IMR-90 (cell line): Measurements from ENCODE around the gene HHIPL1. TPM values are rescaled to one million over a fixed set of nuclear protein-coding genes. Genes with fewer than 3 reads are reported as not detected.

Experiments used
- ATAC-seq: fragments of 200-7000 bp; cut with Tn5 transposase; 2 replicates; pipeline ENCODE4 v1.9.1; 2020; ENCODE audit warnings: low read depth, mild to moderate bottlenecking, moderate library complexity
- BruUV-seq: library from RNA; stranded (reverse); fragments of 400-500 nt; replicated peaks from 2 replicates; lab custom pipeline; 2021; lab: Mats Ljungman, UMichigan
- CTCF ChIA-PET: fragments of 300-600 bp; formaldehyde crosslinking; extraction: SDS; loops from one replicate; lab custom pipeline; 2021; ENCODE audit warnings: antibody characterized with exemption; lab: Yijun Ruan, JAX
- POLR2A ChIA-PET: fragments of 300-600 bp; sonication (Branson Sonifier 250); formaldehyde crosslinking; loops from one replicate; lab custom pipeline; 2022; ENCODE audit warnings: antibody characterized with exemption; ENCODE audit not compliant: unreplicated experiment; lab: Charles Lee
- DNase-seq: peaks from one replicate; pipeline ENCODE4 v3.0.0; 2013
- H2AFZ ChIP-seq: replicated peaks from 2 replicates; pipeline ENCODE3; 2013; ENCODE audit warnings: low read length, mild to moderate bottlenecking; ENCODE audit not compliant: poor library complexity
- H2AK5ac ChIP-seq: 2 replicates; pipeline ENCODE4 v1.6.1; 2013; ENCODE audit warnings: low read depth, low read length, inconsistent platforms
- H2AK9ac ChIP-seq: replicated peaks from 2 replicates; pipeline ENCODE3; 2013; ENCODE audit warnings: mild to moderate bottlenecking, low read depth, low read length, moderate library complexity; ENCODE audit not compliant: poor library complexity
- H2BK120ac ChIP-seq: 2 replicates; pipeline ENCODE4 v1.6.1; 2013; ENCODE audit warnings: low read depth, low read length, inconsistent platforms
- H2BK15ac ChIP-seq: 3 replicates; pipeline ENCODE4 v1.6.1; 2013; ENCODE audit warnings: low read depth, low read length, inconsistent platforms
- H2BK20ac ChIP-seq: 2 replicates; pipeline ENCODE4 v1.6.1; 2013; ENCODE audit warnings: low read depth, mild to moderate bottlenecking, inconsistent platforms, low read length, moderate library complexity
- H2BK5ac ChIP-seq: 2 replicates; pipeline ENCODE4 v1.6.1; 2013; ENCODE audit warnings: mild to moderate bottlenecking, low read depth, low read length, inconsistent platforms; ENCODE audit not compliant: poor library complexity, severe bottlenecking
- H3K14ac ChIP-seq: replicated peaks from 2 replicates; pipeline ENCODE4 v1.6.1; 2013; ENCODE audit warnings: low read depth, low read length, inconsistent platforms
- H3K18ac ChIP-seq: 2 replicates; pipeline ENCODE4 v1.6.1; 2013; ENCODE audit warnings: low read depth, low read length, control low read depth
- H3K23ac ChIP-seq: 2 replicates; pipeline ENCODE4 v1.6.1; 2013; ENCODE audit warnings: low read depth, low read length, inconsistent platforms
- H3K27ac ChIP-seq: 2 replicates; pipeline ENCODE4 v1.5.1; 2013; ENCODE audit warnings: mild to moderate bottlenecking, control low read depth, low read length; ENCODE audit not compliant: insufficient read depth
- H3K27me3 ChIP-seq: 2 replicates; pipeline ENCODE4 v1.6.1; 2013; ENCODE audit warnings: low read length; ENCODE audit not compliant: control insufficient read depth, insufficient read depth
- H3K36me3 ChIP-seq: 2 replicates; pipeline ENCODE4 v1.6.1; 2013; ENCODE audit warnings: low read length, mixed read lengths; ENCODE audit not compliant: control insufficient read depth, insufficient read depth
- H3K4ac ChIP-seq: 2 replicates; pipeline ENCODE4 v1.6.1; 2013; ENCODE audit warnings: low read depth, low read length, inconsistent platforms
- H3K4me1 ChIP-seq: 2 replicates; pipeline ENCODE4 v1.6.1; 2013; ENCODE audit warnings: low read length, mixed read lengths; ENCODE audit not compliant: control insufficient read depth, insufficient read depth
- H3K4me2 ChIP-seq: 2 replicates; pipeline ENCODE4 v1.6.1; 2013; ENCODE audit warnings: low read depth, mild to moderate bottlenecking, control low read depth, low read length, moderate library complexity
- H3K4me3 ChIP-seq: 2 replicates; pipeline ENCODE4 v1.5.1; 2013; ENCODE audit warnings: low read depth, mild to moderate bottlenecking, control low read depth, low read length, moderate library complexity; ENCODE audit not compliant: insufficient read depth
- H3K56ac ChIP-seq: 2 replicates; pipeline ENCODE4 v1.6.1; 2013; ENCODE audit warnings: low read length, inconsistent platforms; ENCODE audit not compliant: insufficient read depth; ENCODE audit errors: extremely low read depth
- H3K79me1 ChIP-seq, 2 experiments: 2 replicates each; pipeline ENCODE4 v1.6.1; 2013; ENCODE audit warnings: low read length in 2 of 2, inconsistent platforms in 1 of 2, low read depth in 1 of 2
- H3K9ac ChIP-seq: 2 replicates; pipeline ENCODE4 v1.6.1; 2013; ENCODE audit warnings: low read depth, low read length, control low read depth
- H3K9me1 ChIP-seq: 2 replicates; pipeline ENCODE4 v1.6.1; 2013; ENCODE audit warnings: low read length, inconsistent platforms; ENCODE audit not compliant: insufficient read depth
- H3K9me3 ChIP-seq: 2 replicates; pipeline ENCODE4 v1.6.1; 2013; ENCODE audit warnings: low read length; ENCODE audit not compliant: control insufficient read depth, insufficient read depth
- H4K20me1 ChIP-seq: 2 replicates; pipeline ENCODE4 v1.6.1; 2013; ENCODE audit warnings: low read length, inconsistent platforms; ENCODE audit not compliant: insufficient read depth
- H4K5ac ChIP-seq: 2 replicates; pipeline ENCODE4 v1.6.1; 2013; ENCODE audit warnings: mild to moderate bottlenecking, low read depth, low read length, control low read depth
- H4K8ac ChIP-seq, 2 experiments: 2 replicates each; pipeline ENCODE4 v1.6.1; 2013; ENCODE audit warnings: low read depth in 2 of 2, low read length in 2 of 2, control low read depth in 1 of 2, inconsistent platforms in 1 of 2
- H4K91ac ChIP-seq: 2 replicates; pipeline ENCODE4 v1.6.1; 2013; ENCODE audit warnings: low read depth, low read length, inconsistent platforms; ENCODE audit not compliant: insufficient read depth
- BHLHE40 ChIP-seq: fragments of 150-350 bp; IDR thresholded peaks from 2 replicates; pipeline ENCODE4 v1.6.1; 2016; ENCODE audit warnings: mild to moderate bottlenecking, low read depth, low read length
- RAD21 ChIP-seq: IDR thresholded peaks from 2 replicates; pipeline ENCODE4 v1.6.1; 2012; ENCODE audit warnings: low read length, improper control_type of control experiment
- RCOR1 ChIP-seq: IDR thresholded peaks from 2 replicates; pipeline ENCODE4 v1.6.1; 2012; ENCODE audit warnings: mild to moderate bottlenecking, low read length, improper control_type of control experiment; ENCODE audit not compliant: insufficient replicate concordance
- RFX5 ChIP-seq: IDR thresholded peaks from 2 replicates; pipeline ENCODE4 v1.8.0; 2012; ENCODE audit warnings: low read depth, mild to moderate bottlenecking, low read length, moderate library complexity
- WGBS, 2 experiments: methylation state at CpG; one replicate each; pipeline versions ENCODE4 v1.1.5 to v1.1.7; 2013; ENCODE audit warnings: missing lambda C conversion rate in 2 of 2; ENCODE audit not compliant: insufficient read length in 1 of 2; ENCODE audit errors: extremely low coverage in 2 of 2; 5-methylcytosine and 5-hydroxymethylcytosine counted together
- dilution Hi-C: fragments of 300-500 bp; cut with HindIII; formaldehyde crosslinking; loops from one replicate; pipeline ENCODE4 v1.14.3; 2018; ENCODE audit warnings: low sequenced_read_pairs; ENCODE audit not compliant: unreplicated experiment
- in situ Hi-C: fragments of 300-500 bp; cut with MboI; formaldehyde crosslinking; loops from 3 replicates; pipeline ENCODE4 v1.14.3; 2019; ENCODE audit warnings: low sequenced_read_pairs, inconsistent platforms, mixed read lengths
- intact Hi-C: fragments of 100-400 bp; cut with micrococcal nuclease; formaldehyde crosslinking; loops from 2 replicates; pipeline ENCODE4 v1.10.0; 2022
- polyA plus RNA-seq, 3 experiments: library from polyadenylated mRNA; depleted of rRNA; stranded (reverse); fragments of >200 nt; gene quantifications; 2 replicates each; pipeline ENCODE4 v1.2.3, GENCODE V29; 2012; ENCODE audit warnings: low replicate concordance in 1 of 3
- total RNA-seq: library from RNA; depleted of rRNA; stranded (reverse); fragments of >200 nt; gene quantifications from 2 replicates; pipeline ENCODE4 v1.2.3, GENCODE V29; 2012

Gene HHIPL1
- total and polyA plus RNA-seq, 2 of the 4 experiments (the other 2 are of a cell fraction), result 0.65 to 0.72 TPM

- intact Hi-C loops (no loop called here), dilution Hi-C loops (no loop called here), in situ Hi-C loops (no loop called here)
- TF ChIP-seq RFX5 (no peak), BHLHE40 (no peak), RAD21 (no peak), RCOR1 (no peak)
- Histone ChIP-seq H2BK120ac (no peak overlapping the region), H3K56ac (no peak overlapping the region), H4K91ac (no peak overlapping the region; the same call in 1 of the 2 replicates), H2AFZ (no peak overlapping the region), H3K4me3 (no peak overlapping the region), H2BK20ac (no peak overlapping the region), H3K9ac (no peak overlapping the region), H2AK9ac (no peak overlapping the region), H4K8ac (no peak overlapping the region), H3K4me1 (peaks cover 10% of the 10 kb centered on the region; the same call in 1 of the 2 replicates), H3K27me3 (no peaks in the 10 kb centered on the region), H4K20me1 (peaks cover 58% of the 10 kb centered on the region), H4K5ac (no peak overlapping the region), H3K9me3 (no peaks in the 10 kb centered on the region), H2AK5ac (no peak overlapping the region), H3K4me2 (no peak overlapping the region), H2BK5ac (no peak overlapping the region), H3K18ac (no peak overlapping the region), H2BK15ac (no peak overlapping the region), H3K36me3 (no peaks in the 10 kb centered on the region), H3K27ac (no peak overlapping the region), H3K4ac (no peak overlapping the region), H3K9me1 (peaks cover 30% of the 10 kb centered on the region), H3K79me1 (peaks cover 21 to 96% of the 10 kb centered on the region in 2 experiments), H3K23ac (no peak overlapping the region; the same call in 1 of the 2 replicates), H3K14ac (no peak overlapping the region)
- WGBS, 2 experiments, result 90% methylated on average over 7 of the region's 20 CpGs; no CpG with 5 or more reads in 1 of the 2 experiments
- ChIA-PET POLR2A (no interaction called here), CTCF (no interaction called here)
- DNase-seq, result no peak
- no TSS peak for BruUV-seq
- ATAC-seq, result no peak
Measured at GRCh38 chr14:99597911-99598600, 46.9 kb upstream of the HHIPL1 start.
